ENCODE results near the gene APEX2. TPM values are rescaled to one million over a fixed set of nuclear protein-coding genes. Genes with fewer than 3 reads are reported as not detected.

The APEX2 gene
- total RNA-seq, 3 donors from 2014 or later (not counting 1 experiment from before 2014, with no cell fraction given), result 11.5 to 13.3 (median 12.4) TPM

DNA sequence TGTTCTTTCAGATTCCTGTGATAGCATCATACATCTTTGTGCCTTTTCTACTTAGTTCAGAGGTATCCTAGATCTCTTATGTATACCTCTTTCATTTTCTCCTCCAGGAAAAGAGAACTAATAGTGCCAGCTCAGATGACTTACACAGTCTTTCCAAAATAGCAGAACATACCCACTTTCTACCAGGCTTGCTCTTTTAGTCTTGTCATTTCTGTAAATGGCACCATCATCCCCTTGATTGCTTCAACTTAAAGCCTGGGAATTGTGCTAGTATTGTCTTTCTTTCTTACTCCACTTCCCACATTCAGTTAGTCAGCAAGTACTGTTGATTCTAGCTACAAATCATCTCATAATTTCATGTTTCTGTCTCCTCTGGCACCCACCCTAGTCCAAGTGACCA, 5.1 kb downstream of the APEX2 start:
- ATAC-seq, result no peak
- no peaks in the 10 kb centered on the region for H3K27me3 ChIP-seq (ENCODE audit: control insufficient read depth, insufficient read depth, low read length)
- H3K4me1 ChIP-seq (ENCODE audit: control insufficient read depth, insufficient read depth, low read length), result peaks cover 48% of the 10 kb centered on the region
- no peaks in the 10 kb centered on the region for H3K9me3 Mint-ChIP-seq
- no peaks in the 10 kb centered on the region for H3K36me3 Mint-ChIP-seq
- H3K4me3 ChIP-seq (ENCODE audit: low read length), result no peak overlapping the region
- peaks cover 24% of the 10 kb centered on the region for H3K36me3 ChIP-seq (ENCODE audit: control insufficient read depth, insufficient read depth, low read length)
- H3K27ac Mint-ChIP-seq, result peak overlapping the region in 1 of 2 donors; percentile 49
- peaks cover 6 to 21% of the 10 kb centered on the region in 2 donors for H3K4me1 Mint-ChIP-seq
- TF ChIP-seq, protein P1, sequence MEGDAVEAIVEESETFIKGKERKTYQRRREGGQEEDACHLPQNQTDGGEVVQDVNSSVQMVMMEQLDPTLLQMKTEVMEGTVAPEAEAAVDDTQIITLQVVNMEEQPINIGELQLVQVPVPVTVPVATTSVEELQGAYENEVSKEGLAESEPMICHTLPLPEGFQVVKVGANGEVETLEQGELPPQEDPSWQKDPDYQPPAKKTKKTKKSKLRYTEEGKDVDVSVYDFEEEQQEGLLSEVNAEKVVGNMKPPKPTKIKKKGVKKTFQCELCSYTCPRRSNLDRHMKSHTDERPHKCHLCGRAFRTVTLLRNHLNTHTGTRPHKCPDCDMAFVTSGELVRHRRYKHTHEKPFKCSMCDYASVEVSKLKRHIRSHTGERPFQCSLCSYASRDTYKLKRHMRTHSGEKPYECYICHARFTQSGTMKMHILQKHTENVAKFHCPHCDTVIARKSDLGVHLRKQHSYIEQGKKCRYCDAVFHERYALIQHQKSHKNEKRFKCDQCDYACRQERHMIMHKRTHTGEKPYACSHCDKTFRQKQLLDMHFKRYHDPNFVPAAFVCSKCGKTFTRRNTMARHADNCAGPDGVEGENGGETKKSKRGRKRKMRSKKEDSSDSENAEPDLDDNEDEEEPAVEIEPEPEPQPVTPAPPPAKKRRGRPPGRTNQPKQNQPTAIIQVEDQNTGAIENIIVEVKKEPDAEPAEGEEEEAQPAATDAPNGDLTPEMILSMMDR (IDR thresholded peaks at IDR 0.05), result no peak
- no peak overlapping the region for H3K4me3 Mint-ChIP-seq
- no peak for DNase-seq
- H3K27me3 Mint-ChIP-seq (ENCODE audit: low read depth in 2 of 2), result no peaks in the 10 kb centered on the region
- no peak overlapping the region for H3K27ac ChIP-seq (ENCODE audit: low read length)
- no peaks in the 10 kb centered on the region for H3K9me3 ChIP-seq (ENCODE audit: control insufficient read depth, insufficient read depth, low read length)
- intact Hi-C loops (cut with micrococcal nuclease), result no loop called here

DNA sequence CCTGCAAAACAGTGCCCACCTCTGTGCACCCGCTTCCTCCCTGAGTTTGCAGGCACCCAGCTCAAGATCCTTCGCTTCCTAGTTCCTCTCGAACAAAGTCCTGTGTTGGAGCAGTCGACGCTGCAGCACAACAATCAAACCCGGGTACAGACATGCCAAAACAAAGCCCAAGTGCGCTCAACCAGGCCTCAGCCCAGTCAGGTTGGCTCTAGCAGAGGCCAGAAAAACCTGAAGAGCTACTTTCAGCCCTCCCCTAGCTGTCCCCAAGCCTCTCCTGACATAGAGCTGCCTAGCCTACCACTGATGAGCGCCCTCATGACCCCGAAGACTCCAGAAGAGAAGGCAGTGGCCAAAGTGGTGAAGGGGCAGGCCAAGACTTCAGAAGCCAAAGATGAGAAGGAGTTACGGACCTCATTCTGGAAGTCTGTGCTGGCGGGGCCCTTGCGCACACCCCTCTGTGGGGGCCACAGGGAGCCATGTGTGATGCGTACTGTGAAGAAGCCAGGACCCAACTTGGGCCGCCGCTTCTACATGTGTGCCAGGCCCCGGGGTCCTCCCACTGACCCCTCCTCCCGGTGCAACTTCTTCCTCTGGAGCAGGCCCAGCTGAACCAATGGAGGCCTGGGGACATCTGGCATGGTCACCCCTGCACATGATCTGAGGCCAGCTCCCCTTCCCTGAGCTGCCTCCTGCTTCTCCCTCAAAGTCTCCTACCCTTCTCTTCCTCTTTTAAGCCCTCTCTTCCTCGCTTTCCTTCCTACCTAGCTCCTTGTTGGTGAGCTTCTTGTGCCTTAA, 6.9 kb downstream of the APEX2 start:
- intact Hi-C loops (cut with micrococcal nuclease), result no loop called here
- WGBS (ENCODE audit: insufficient coverage), result 97% methylated on average over 18 of the region's 18 CpGs
- H3K36me3 Mint-ChIP-seq, result no peaks in the 10 kb centered on the region

DNA sequence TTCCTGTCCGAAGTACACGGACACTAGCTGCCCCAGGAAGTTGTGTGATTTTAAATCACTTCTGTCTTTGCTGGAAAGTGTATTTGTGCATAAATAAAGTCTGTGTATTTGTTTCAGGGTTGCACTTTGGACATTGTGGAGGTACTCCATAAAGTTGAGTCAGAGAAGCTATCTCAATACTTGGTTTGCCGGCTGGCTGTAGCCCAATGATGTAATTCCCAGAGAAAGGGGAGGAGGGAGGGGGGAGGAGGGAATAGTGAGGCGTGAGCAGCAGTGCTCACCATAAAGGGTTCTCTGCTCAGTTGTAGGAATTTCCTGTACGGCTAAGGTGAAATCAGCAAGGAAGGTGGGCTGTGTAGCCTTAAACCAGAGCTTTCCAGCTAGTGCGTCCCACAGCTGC, 7.5 kb downstream of the APEX2 start:
- Mint-ChIP-seq H3K4me3 (no peak overlapping the region), H3K27ac (peak overlapping the region in 1 of 2 donors; percentile 70), H3K36me3 (no peaks in the 10 kb centered on the region), H3K27me3 (ENCODE audit: low read depth in 2 of 2) (no peaks in the 10 kb centered on the region), H3K4me1 (peaks cover 0 to 8% of the 10 kb centered on the region in 2 donors), H3K9me3 (no peaks in the 10 kb centered on the region)
- ATAC-seq (no peak), DNase-seq (no peak)
- TF ChIP-seq, protein P1 (IDR thresholded peaks at IDR 0.05), result no peak
- intact Hi-C loops (cut with micrococcal nuclease), result no loop called here
- Histone ChIP-seq H3K27ac (ENCODE audit: low read length) (no peak overlapping the region), H3K36me3 (ENCODE audit: control insufficient read depth, insufficient read depth, low read length) (peaks cover 17% of the 10 kb centered on the region), H3K4me3 (ENCODE audit: low read length) (no peak overlapping the region), H3K4me1 (ENCODE audit: control insufficient read depth, insufficient read depth, low read length) (peaks cover 32% of the 10 kb centered on the region), H3K9me3 (ENCODE audit: control insufficient read depth, insufficient read depth, low read length) (no peaks in the 10 kb centered on the region), H3K27me3 (ENCODE audit: control insufficient read depth, insufficient read depth, low read length) (no peaks in the 10 kb centered on the region)
- WGBS (ENCODE audit: insufficient coverage), result 100% methylated on average over 4 of the region's 6 CpGs

More for the DNA sequence above, 6.9 kb downstream of the APEX2 start:
- Histone ChIP-seq H3K36me3 (ENCODE audit: control insufficient read depth, insufficient read depth, low read length) (peaks cover 22% of the 10 kb centered on the region), H3K4me3 (ENCODE audit: low read length) (no peak overlapping the region), H3K27me3 (ENCODE audit: control insufficient read depth, insufficient read depth, low read length) (no peaks in the 10 kb centered on the region), H3K4me1 (ENCODE audit: control insufficient read depth, insufficient read depth, low read length) (peaks cover 37% of the 10 kb centered on the region), H3K9me3 (ENCODE audit: control insufficient read depth, insufficient read depth, low read length) (no peaks in the 10 kb centered on the region), H3K27ac (ENCODE audit: low read length) (no peak overlapping the region)
- H3K27ac Mint-ChIP-seq, result peak overlapping the region in 1 of 2 donors; percentile 70
- no peaks in the 10 kb centered on the region for H3K27me3 Mint-ChIP-seq (ENCODE audit: low read depth in 2 of 2)
- peaks cover 0 to 8% of the 10 kb centered on the region in 2 donors for H3K4me1 Mint-ChIP-seq
- DNase-seq (no peak), ATAC-seq (no peak)
- H3K4me3 Mint-ChIP-seq, result no peak overlapping the region
- TF ChIP-seq, protein P1 (IDR thresholded peaks at IDR 0.05), result no peak
- no peaks in the 10 kb centered on the region for H3K9me3 Mint-ChIP-seq

Measured in natural killer cell (primary cell).